IMR-90 (cell line): ENCODE measurements around the gene RPS6KA5. TPM values are rescaled to one million over a fixed set of nuclear protein-coding genes. Genes with fewer than 3 reads are reported as not detected.
"Not testable (repeated sequence)": the region's sequence is repeated elsewhere in the genome, so short reads cannot be mapped to it uniquely, and the experiment has no call there.

ENCODE experiments used
- ATAC-seq: fragments of 200-7000 bp; cut with Tn5 transposase; 2 replicates; pipeline ENCODE4 v1.9.1; 2020; ENCODE audit warnings: low read depth, mild to moderate bottlenecking, moderate library complexity
- BruUV-seq: library from RNA; stranded (reverse); fragments of 400-500 nt; replicated peaks from 2 replicates; lab custom pipeline; 2021; lab: Mats Ljungman, UMichigan
- CTCF ChIA-PET: fragments of 300-600 bp; formaldehyde crosslinking; extraction: SDS; loops from one replicate; lab custom pipeline; 2021; ENCODE audit warnings: antibody characterized with exemption; lab: Yijun Ruan, JAX
- POLR2A ChIA-PET: fragments of 300-600 bp; sonication (Branson Sonifier 250); formaldehyde crosslinking; loops from one replicate; lab custom pipeline; 2022; ENCODE audit warnings: antibody characterized with exemption; ENCODE audit not compliant: unreplicated experiment; lab: Charles Lee
- DNase-seq: peaks from one replicate; pipeline ENCODE4 v3.0.0; 2013
- H2AFZ ChIP-seq: replicated peaks from 2 replicates; pipeline ENCODE3; 2013; ENCODE audit warnings: low read length, mild to moderate bottlenecking; ENCODE audit not compliant: poor library complexity
- H2AK5ac ChIP-seq: 2 replicates; pipeline ENCODE4 v1.6.1; 2013; ENCODE audit warnings: low read depth, low read length, inconsistent platforms
- H2AK9ac ChIP-seq: replicated peaks from 2 replicates; pipeline ENCODE3; 2013; ENCODE audit warnings: mild to moderate bottlenecking, low read depth, low read length, moderate library complexity; ENCODE audit not compliant: poor library complexity
- H2BK120ac ChIP-seq: 2 replicates; pipeline ENCODE4 v1.6.1; 2013; ENCODE audit warnings: low read depth, low read length, inconsistent platforms
- H2BK15ac ChIP-seq: 3 replicates; pipeline ENCODE4 v1.6.1; 2013; ENCODE audit warnings: low read depth, low read length, inconsistent platforms
- H2BK20ac ChIP-seq: 2 replicates; pipeline ENCODE4 v1.6.1; 2013; ENCODE audit warnings: low read depth, mild to moderate bottlenecking, inconsistent platforms, low read length, moderate library complexity
- H2BK5ac ChIP-seq: 2 replicates; pipeline ENCODE4 v1.6.1; 2013; ENCODE audit warnings: mild to moderate bottlenecking, low read depth, low read length, inconsistent platforms; ENCODE audit not compliant: poor library complexity, severe bottlenecking
- H3K14ac ChIP-seq: replicated peaks from 2 replicates; pipeline ENCODE4 v1.6.1; 2013; ENCODE audit warnings: low read depth, low read length, inconsistent platforms
- H3K18ac ChIP-seq: 2 replicates; pipeline ENCODE4 v1.6.1; 2013; ENCODE audit warnings: low read depth, low read length, control low read depth
- H3K23ac ChIP-seq: 2 replicates; pipeline ENCODE4 v1.6.1; 2013; ENCODE audit warnings: low read depth, low read length, inconsistent platforms
- H3K27ac ChIP-seq: 2 replicates; pipeline ENCODE4 v1.5.1; 2013; ENCODE audit warnings: mild to moderate bottlenecking, control low read depth, low read length; ENCODE audit not compliant: insufficient read depth
- H3K27me3 ChIP-seq: 2 replicates; pipeline ENCODE4 v1.6.1; 2013; ENCODE audit warnings: low read length; ENCODE audit not compliant: control insufficient read depth, insufficient read depth
- H3K36me3 ChIP-seq: 2 replicates; pipeline ENCODE4 v1.6.1; 2013; ENCODE audit warnings: low read length, mixed read lengths; ENCODE audit not compliant: control insufficient read depth, insufficient read depth
- H3K4ac ChIP-seq: 2 replicates; pipeline ENCODE4 v1.6.1; 2013; ENCODE audit warnings: low read depth, low read length, inconsistent platforms
- H3K4me1 ChIP-seq: 2 replicates; pipeline ENCODE4 v1.6.1; 2013; ENCODE audit warnings: low read length, mixed read lengths; ENCODE audit not compliant: control insufficient read depth, insufficient read depth
- H3K4me2 ChIP-seq: 2 replicates; pipeline ENCODE4 v1.6.1; 2013; ENCODE audit warnings: low read depth, mild to moderate bottlenecking, control low read depth, low read length, moderate library complexity
- H3K4me3 ChIP-seq: 2 replicates; pipeline ENCODE4 v1.5.1; 2013; ENCODE audit warnings: low read depth, mild to moderate bottlenecking, control low read depth, low read length, moderate library complexity; ENCODE audit not compliant: insufficient read depth
- H3K56ac ChIP-seq: 2 replicates; pipeline ENCODE4 v1.6.1; 2013; ENCODE audit warnings: low read length, inconsistent platforms; ENCODE audit not compliant: insufficient read depth; ENCODE audit errors: extremely low read depth
- H3K79me1 ChIP-seq, 2 experiments: 2 replicates each; pipeline ENCODE4 v1.6.1; 2013; ENCODE audit warnings: low read length in 2 of 2, inconsistent platforms in 1 of 2, low read depth in 1 of 2
- H3K9ac ChIP-seq: 2 replicates; pipeline ENCODE4 v1.6.1; 2013; ENCODE audit warnings: low read depth, low read length, control low read depth
- H3K9me1 ChIP-seq: 2 replicates; pipeline ENCODE4 v1.6.1; 2013; ENCODE audit warnings: low read length, inconsistent platforms; ENCODE audit not compliant: insufficient read depth
- H3K9me3 ChIP-seq: 2 replicates; pipeline ENCODE4 v1.6.1; 2013; ENCODE audit warnings: low read length; ENCODE audit not compliant: control insufficient read depth, insufficient read depth
- H4K20me1 ChIP-seq: 2 replicates; pipeline ENCODE4 v1.6.1; 2013; ENCODE audit warnings: low read length, inconsistent platforms; ENCODE audit not compliant: insufficient read depth
- H4K5ac ChIP-seq: 2 replicates; pipeline ENCODE4 v1.6.1; 2013; ENCODE audit warnings: mild to moderate bottlenecking, low read depth, low read length, control low read depth
- H4K8ac ChIP-seq, 2 experiments: 2 replicates each; pipeline ENCODE4 v1.6.1; 2013; ENCODE audit warnings: low read depth in 2 of 2, low read length in 2 of 2, control low read depth in 1 of 2, inconsistent platforms in 1 of 2
- H4K91ac ChIP-seq: 2 replicates; pipeline ENCODE4 v1.6.1; 2013; ENCODE audit warnings: low read depth, low read length, inconsistent platforms; ENCODE audit not compliant: insufficient read depth
- WGBS, 2 experiments: methylation state at CpG; one replicate each; pipeline versions ENCODE4 v1.1.5 to v1.1.7; 2013; ENCODE audit warnings: missing lambda C conversion rate in 2 of 2; ENCODE audit not compliant: insufficient read length in 1 of 2; ENCODE audit errors: extremely low coverage in 2 of 2; 5-methylcytosine and 5-hydroxymethylcytosine counted together
- dilution Hi-C: fragments of 300-500 bp; cut with HindIII; formaldehyde crosslinking; loops from one replicate; pipeline ENCODE4 v1.14.3; 2018; ENCODE audit warnings: low sequenced_read_pairs; ENCODE audit not compliant: unreplicated experiment
- in situ Hi-C: fragments of 300-500 bp; cut with MboI; formaldehyde crosslinking; loops from 3 replicates; pipeline ENCODE4 v1.14.3; 2019; ENCODE audit warnings: low sequenced_read_pairs, inconsistent platforms, mixed read lengths
- intact Hi-C: fragments of 100-400 bp; cut with micrococcal nuclease; formaldehyde crosslinking; loops from 2 replicates; pipeline ENCODE4 v1.10.0; 2022
- polyA plus RNA-seq, 3 experiments: library from polyadenylated mRNA; depleted of rRNA; stranded (reverse); fragments of >200 nt; gene quantifications; 2 replicates each; pipeline ENCODE4 v1.2.3, GENCODE V29; 2012; ENCODE audit warnings: low replicate concordance in 1 of 3
- total RNA-seq: library from RNA; depleted of rRNA; stranded (reverse); fragments of >200 nt; gene quantifications from 2 replicates; pipeline ENCODE4 v1.2.3, GENCODE V29; 2012

RPS6KA5 gene
- total and polyA plus RNA-seq, 2 of the 4 experiments (the other 2 are of a cell fraction) = 0.36 TPM

DNA sequence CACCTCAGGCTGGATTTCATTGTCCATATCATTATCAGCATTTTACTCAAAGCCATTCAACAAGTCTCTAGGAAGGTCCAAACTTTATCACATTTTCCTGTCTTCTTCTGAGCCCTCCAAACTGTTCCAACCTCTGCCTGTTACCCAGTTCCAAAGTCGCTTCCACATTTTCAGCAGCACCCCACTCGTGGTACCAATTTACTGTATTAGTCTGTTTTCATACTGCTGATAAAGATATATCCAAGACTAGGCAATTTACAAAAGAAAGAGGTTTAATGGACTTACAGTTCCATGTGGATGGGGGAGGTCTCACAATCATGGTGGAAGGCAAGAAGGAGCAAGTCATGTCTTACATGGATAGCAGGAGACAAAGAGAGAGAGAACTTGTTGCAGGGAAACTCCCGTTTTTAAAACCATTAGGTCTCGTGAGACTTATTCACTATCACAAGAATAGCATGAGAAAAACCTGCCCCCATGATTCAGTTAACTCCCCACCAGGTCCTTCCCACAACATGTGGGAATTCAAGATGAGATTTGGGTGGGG is 121.1 kb downstream of the RPS6KA5 start:
- H3K23ac ChIP-seq, H3K4ac ChIP-seq, H3K9me3 ChIP-seq, H3K36me3 ChIP-seq, H3K18ac ChIP-seq, H3K9ac ChIP-seq, H2BK20ac ChIP-seq, H2AK9ac ChIP-seq, in situ Hi-C loops, H3K14ac ChIP-seq, H2BK15ac ChIP-seq, dilution Hi-C loops, H4K20me1 ChIP-seq, H2AK5ac ChIP-seq, H4K91ac ChIP-seq, intact Hi-C loops, H3K56ac ChIP-seq, H3K79me1 ChIP-seq, DNase-seq, H3K4me1 ChIP-seq, CTCF ChIA-PET, H2BK5ac ChIP-seq, BruUV-seq, H3K27me3 ChIP-seq, H3K27ac ChIP-seq, H3K4me3 ChIP-seq, H3K9me1 ChIP-seq, H2BK120ac ChIP-seq, H3K4me2 ChIP-seq, H2AFZ ChIP-seq, ATAC-seq, H4K5ac ChIP-seq, H4K8ac ChIP-seq, POLR2A ChIA-PET: not testable (repeated sequence)
- WGBS, 2 experiments = no CpG with 5 or more reads among the region's 4 CpGs
